Tibial artery (tissue), 4 donors: ENCODE results near the gene GDF15.

Source experiments
- DNase-seq, 2 donors: peaks; one replicate each; pipeline ENCODE4 v3.0.0-alpha.2; 2019
- H3K27ac ChIP-seq, 2 donors: fragments of 200-600 bp; sonication (generic) in 1 of 2; 1 replicate in 1 of 2; 2 replicates in 1 of 2; pipeline ENCODE4 v1.5.1; 2018 to 2019; ENCODE audit warnings: mild to moderate bottlenecking in 1 of 2
- H3K27me3 ChIP-seq, 2 donors: fragments of 200-600 bp; sonication (generic) in 1 of 2; one replicate each; pipeline versions ENCODE4 v1.5.1 to v1.6.0; 2016 to 2019
- H3K36me3 ChIP-seq, 3 donors: fragments of 200-600 bp; sonication (generic) in 2 of 3; one replicate each; pipeline ENCODE4 v1.5.1; 2016 to 2019; ENCODE audit warnings: mild to moderate bottlenecking in 2 of 3
- H3K4me1 ChIP-seq, 4 donors: fragments of 200-600 bp; sonication (generic) in 2 of 4; 1 replicate in 3 of 4; 2 replicates in 1 of 4; pipeline ENCODE4 v1.5.1; 2016 to 2019
- H3K4me3 ChIP-seq, 2 donors: fragments of 200-600 bp; sonication (generic) in 1 of 2; 1 replicate in 1 of 2; 2 replicates in 1 of 2; pipeline ENCODE4 v1.5.1; 2018 to 2019; ENCODE audit warnings: mild to moderate bottlenecking in 2 of 2
- H3K9me3 ChIP-seq, 3 donors: fragments of 200-600 bp; sonication (generic) in 1 of 3; one replicate each; pipeline ENCODE4 v1.5.1; 2016 to 2019
- CTCF ChIP-seq, 2 experiments: fragments of 200-600 bp in 1 of 2; fragments of 450-650 bp in 1 of 2; IDR thresholded peaks; one replicate each; pipeline ENCODE4 v1.5.1; 2017 to 2019; ENCODE audit warnings: antibody characterized with exemption in 2 of 2, mild to moderate bottlenecking in 1 of 2, moderate library complexity in 1 of 2
- intact Hi-C: fragments of 100-400 bp; cut with DNase I; formaldehyde crosslinking; loops from one replicate; pipeline ENCODE4 v1.15.0; 2023; ENCODE audit warnings: low total_unique reads

GDF15 gene

GRCh38 chr19:18434411-18435175, 48.6 kb downstream of the GDF15 start:
- H3K27ac ChIP-seq: peak overlapping the region; percentile 62 to 64
- DNase-seq: no peak
- peak overlapping the region; percentile 50 to 57 for H3K4me3 ChIP-seq
- peaks cover 5 to 16% (median 15%) of the 10 kb centered on the region in 3 donors for H3K36me3 ChIP-seq
- no peak for TF ChIP-seq CTCF (IDR thresholded peaks at IDR 0.05)
- intact Hi-C loops: no loop called here
- H3K4me1 ChIP-seq: peaks cover 0 to 54% (median 47%) of the 10 kb centered on the region in 4 donors
- H3K9me3 ChIP-seq: no peaks in the 10 kb centered on the region
- peaks cover 0 to 13% of the 10 kb centered on the region in 2 donors for H3K27me3 ChIP-seq

GRCh38 chr19:18435178-18435841, 49.4 kb downstream of the GDF15 start:
- Histone ChIP-seq H3K27ac (no peak overlapping the region), H3K4me1 (peaks cover 0 to 54% (median 46%) of the 10 kb centered on the region in 4 donors), H3K9me3 (no peaks in the 10 kb centered on the region), H3K4me3 (no peak overlapping the region), H3K27me3 (peaks cover 0 to 13% of the 10 kb centered on the region in 2 donors), H3K36me3 (peaks cover 5 to 16% (median 15%) of the 10 kb centered on the region in 3 donors)
- no peak for TF ChIP-seq CTCF (IDR thresholded peaks at IDR 0.05)
- intact Hi-C loops: no loop called here
- DNase-seq: no peak

GRCh38 chr19:18435842-18436670, 50.1 kb downstream of the GDF15 start:
- no peaks in the 10 kb centered on the region for H3K9me3 ChIP-seq
- peak overlapping the region in 1 of 2 donors; percentile 58 for H3K4me3 ChIP-seq
- no peak for TF ChIP-seq CTCF (IDR thresholded peaks at IDR 0.05)
- DNase-seq: no peak
- H3K27ac ChIP-seq: peak overlapping the region in 1 of 2 donors; percentile 76
- intact Hi-C loops: no loop called here
- peaks cover 0 to 10% of the 10 kb centered on the region in 2 donors for H3K27me3 ChIP-seq
- peaks cover 5 to 23% (median 15%) of the 10 kb centered on the region in 3 donors for H3K36me3 ChIP-seq
- peaks cover 0 to 54% (median 46%) of the 10 kb centered on the region in 4 donors for H3K4me1 ChIP-seq

GRCh38 chr19:18436671-18437490, 50.9 kb downstream of the GDF15 start:
- peak; percentile 57 to 90 for DNase-seq
- no peaks in the 10 kb centered on the region for H3K9me3 ChIP-seq
- no peak for TF ChIP-seq CTCF (IDR thresholded peaks at IDR 0.05)
- H3K36me3 ChIP-seq: peaks cover 5 to 29% (median 15%) of the 10 kb centered on the region in 3 donors
- H3K4me3 ChIP-seq: peak overlapping the region; percentile 58 to 65
- H3K4me1 ChIP-seq: peaks cover 0 to 54% (median 46%) of the 10 kb centered on the region in 4 donors
- intact Hi-C loops: no loop called here
- peaks cover 0 to 9% of the 10 kb centered on the region in 2 donors for H3K27me3 ChIP-seq
- peak overlapping the region; percentile 66 to 76 for H3K27ac ChIP-seq
